Stomach smooth muscle (tissue), 2 donors: ENCODE measurements around the gene HSD17B2.
A peak's percentile ranks its signal among the peaks of the same experiment; 100 is the strongest.
"Not testable (repeated sequence)": the region's sequence is repeated elsewhere in the genome, so short reads cannot be mapped to it uniquely, and the experiment has no call there.

Source experiments
- H3K27ac ChIP-seq: one replicate; pipeline ENCODE4 v1.7.0; 2013; ENCODE audit warnings: mild to moderate bottlenecking, low read length, inconsistent platforms
- H3K27me3 ChIP-seq, 2 donors: one replicate each; pipeline ENCODE4 v1.7.0; 2013; ENCODE audit warnings: low read length in 2 of 2; ENCODE audit not compliant: insufficient read depth in 2 of 2, control insufficient read depth in 1 of 2
- H3K36me3 ChIP-seq, 2 donors: one replicate each; pipeline ENCODE4 v1.7.0; 2013; ENCODE audit warnings: low read length in 2 of 2; ENCODE audit not compliant: control insufficient read depth in 2 of 2, insufficient read depth in 2 of 2
- H3K4me1 ChIP-seq: one replicate; pipeline ENCODE4 v1.7.0; 2013; ENCODE audit warnings: low read length; ENCODE audit not compliant: control insufficient read depth, insufficient read depth
- H3K4me3 ChIP-seq, 2 donors: one replicate each; pipeline ENCODE4 v1.7.0; 2013; ENCODE audit warnings: low read length in 2 of 2
- H3K9ac ChIP-seq, 2 donors: one replicate each; pipeline ENCODE4 v1.7.0; 2013; ENCODE audit warnings: low read length in 2 of 2, mild to moderate bottlenecking in 1 of 2
- H3K9me3 ChIP-seq, 2 donors: one replicate each; pipeline ENCODE4 v1.7.0; 2013; ENCODE audit warnings: low read length in 2 of 2; ENCODE audit not compliant: control insufficient read depth in 2 of 2
- donor health status: healthy.
- donor health status: Pancreatic carcinoma.

Gene HSD17B2

GRCh38 chr16:82005027-82005830, 29.8 kb upstream of the HSD17B2 start:
- H3K4me3 ChIP-seq: no peak overlapping the region
- H3K9ac ChIP-seq: no peak overlapping the region
- H3K27me3 ChIP-seq: no peaks in the 10 kb centered on the region
- H3K4me1 ChIP-seq: no peaks in the 10 kb centered on the region
- H3K9me3 ChIP-seq: no peaks in the 10 kb centered on the region
- H3K36me3 ChIP-seq: no peaks in the 10 kb centered on the region
- no peak overlapping the region for H3K27ac ChIP-seq

GRCh38 chr16:82006036-82006435, 29.0 kb upstream of the HSD17B2 start:
- no peak overlapping the region for H3K27ac ChIP-seq
- no peak overlapping the region for H3K9ac ChIP-seq
- H3K4me1 ChIP-seq: no peaks in the 10 kb centered on the region
- no peaks in the 10 kb centered on the region for H3K9me3 ChIP-seq
- no peaks in the 10 kb centered on the region for H3K27me3 ChIP-seq
- H3K4me3 ChIP-seq: no peak overlapping the region
- no peaks in the 10 kb centered on the region for H3K36me3 ChIP-seq

DNA sequence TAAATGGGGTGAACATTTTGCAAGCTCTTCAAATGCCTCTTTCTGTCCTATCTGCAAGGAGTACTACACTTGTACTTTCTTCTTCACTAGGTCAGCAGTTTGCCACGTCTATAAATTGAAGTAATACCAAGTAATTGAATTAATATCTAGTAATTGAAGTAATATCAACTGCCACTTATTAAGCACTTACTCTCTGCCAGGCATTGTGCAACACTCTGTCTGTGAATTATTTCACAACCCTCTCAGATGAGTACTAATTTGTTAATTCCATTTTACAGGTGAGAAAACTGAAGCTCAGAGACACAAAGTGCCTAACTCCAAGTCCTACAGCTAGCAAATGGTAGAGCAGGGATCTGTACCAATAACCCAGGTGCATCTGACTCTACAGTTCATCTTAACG, 27.9 kb upstream of the HSD17B2 start:
- H3K4me3 ChIP-seq: no peak overlapping the region
- no peaks in the 10 kb centered on the region for H3K4me1 ChIP-seq
- no peaks in the 10 kb centered on the region for H3K9me3 ChIP-seq
- H3K27me3 ChIP-seq: peaks cover 0 to 2% of the 10 kb centered on the region in 2 donors
- H3K36me3 ChIP-seq: no peaks in the 10 kb centered on the region
- H3K27ac ChIP-seq: no peak overlapping the region
- no peak overlapping the region for H3K9ac ChIP-seq

DNA sequence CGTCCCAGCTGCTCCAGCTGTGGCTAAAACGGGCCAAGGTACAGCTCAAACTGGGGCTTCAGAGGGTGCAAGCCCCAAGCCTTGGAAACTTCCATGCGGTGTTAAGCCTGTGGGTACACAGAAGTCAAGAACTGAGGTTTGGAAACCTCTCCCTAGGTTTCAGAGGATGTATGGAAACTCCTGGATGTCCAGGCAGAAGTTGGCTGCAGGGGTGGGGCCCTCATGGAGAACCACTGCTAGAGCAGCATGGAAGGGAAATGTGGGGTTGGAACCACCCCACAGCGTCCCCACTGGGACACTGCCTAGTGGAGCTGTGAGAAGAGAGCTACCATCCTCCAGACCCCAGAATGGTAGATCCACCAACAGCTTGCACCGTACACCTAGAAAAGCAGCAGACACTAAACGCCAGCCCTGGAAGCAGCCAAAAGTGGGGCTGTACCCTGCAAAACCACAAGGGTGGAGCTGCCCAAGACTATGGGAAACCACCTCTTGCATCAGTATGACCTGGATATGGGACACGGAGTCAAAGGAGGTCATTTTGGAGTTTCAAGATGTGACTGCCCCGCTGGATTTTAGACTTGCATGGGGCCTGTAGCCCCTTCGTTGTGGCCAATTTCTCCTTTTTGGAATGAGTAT, 26.0 kb upstream of the HSD17B2 start:
- no peaks in the 10 kb centered on the region for H3K4me1 ChIP-seq
- no peak overlapping the region for H3K4me3 ChIP-seq
- H3K9me3 ChIP-seq: peaks cover 0 to 2% of the 10 kb centered on the region in 2 donors
- peaks cover 0 to 4% of the 10 kb centered on the region in 2 donors for H3K27me3 ChIP-seq
- no peak overlapping the region for H3K27ac ChIP-seq
- H3K36me3 ChIP-seq: no peaks in the 10 kb centered on the region
- H3K9ac ChIP-seq: no peak overlapping the region

- H3K4me1 ChIP-seq, H3K9me3 ChIP-seq, H3K36me3 ChIP-seq, H3K27me3 ChIP-seq, H3K4me3 ChIP-seq, H3K9ac ChIP-seq, H3K27ac ChIP-seq: not testable (repeated sequence)
These were observed 25.3 kb upstream of the HSD17B2 start for GRCh38 chr16:82009789-82010188.

DNA sequence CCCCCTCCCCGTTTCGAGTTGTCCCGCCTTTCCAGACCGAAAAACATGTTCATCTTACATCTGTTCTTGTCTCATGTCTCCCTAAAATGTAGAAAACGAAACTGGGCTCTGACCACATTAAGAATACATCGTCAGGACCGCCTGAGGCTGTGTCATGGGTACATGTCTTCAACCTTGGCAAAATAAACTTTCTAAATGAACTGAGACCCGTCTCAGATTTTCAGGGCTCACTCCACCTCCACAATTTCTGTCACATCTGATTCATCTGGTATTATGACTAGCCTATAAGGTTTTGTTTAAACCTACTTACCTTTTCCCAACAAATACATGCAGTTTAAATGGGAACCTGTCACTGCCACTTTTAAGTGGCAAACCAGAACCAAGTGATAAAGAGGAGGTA, 24.4 kb upstream of the HSD17B2 start:
- Histone ChIP-seq H3K36me3 (no peaks in the 10 kb centered on the region), H3K4me1 (no peaks in the 10 kb centered on the region), H3K9ac (peak overlapping the region; percentile 30 to 56), H3K9me3 (peaks cover 0 to 8% of the 10 kb centered on the region in 2 donors), H3K27me3 (peaks cover 0 to 4% of the 10 kb centered on the region in 2 donors), H3K27ac (no peak overlapping the region), H3K4me3 (peak overlapping the region; percentile 79 to 89)

DNA sequence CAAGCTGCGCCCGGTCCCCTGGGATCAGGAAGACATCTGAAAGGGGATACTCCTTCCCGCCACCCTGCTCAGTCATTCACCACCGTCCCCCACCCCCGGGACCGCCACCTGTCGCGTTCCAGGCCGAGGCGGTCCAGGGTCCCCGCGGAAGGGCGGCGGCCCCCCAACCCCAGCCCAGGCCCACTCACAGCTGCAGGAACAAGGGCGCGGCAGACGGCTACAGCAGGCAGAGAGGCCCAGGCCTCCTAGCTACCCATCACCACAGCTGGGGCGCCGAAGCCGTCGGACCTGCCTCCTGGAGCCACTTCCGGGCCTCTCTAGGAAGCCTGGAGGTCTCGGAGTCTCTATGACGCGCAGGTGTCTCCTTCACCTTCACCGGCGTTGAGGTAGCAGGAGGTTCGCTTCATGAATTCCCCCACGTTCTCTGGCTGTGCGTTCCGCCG, 23.8 kb upstream of the HSD17B2 start, which contains the start of gene SDR42E1:
SDR42E1 (minus strand) TSS at position 272 of the 443 bp plus-strand sequence. CDS start 10,612 bp downstream, outside the sequence.
- Histone ChIP-seq H3K9ac (peak within 1 kb of the TSS; percentile 51 to 56), H3K27ac (no peak within 1 kb of the TSS), H3K4me1 (no peaks in the 10 kb centered on the region), H3K4me3 (peak within 1 kb of the TSS; percentile 79 to 89), H3K9me3 (peaks cover 0 to 8% of the 10 kb centered on the region in 2 donors), H3K27me3 (peaks cover 0 to 4% of the 10 kb centered on the region in 2 donors), H3K36me3 (no peaks in the 10 kb centered on the region)

GRCh38 chr16:82013139-82013538, 21.9 kb upstream of the HSD17B2 start:
- no peaks in the 10 kb centered on the region for H3K4me1 ChIP-seq

DNA sequence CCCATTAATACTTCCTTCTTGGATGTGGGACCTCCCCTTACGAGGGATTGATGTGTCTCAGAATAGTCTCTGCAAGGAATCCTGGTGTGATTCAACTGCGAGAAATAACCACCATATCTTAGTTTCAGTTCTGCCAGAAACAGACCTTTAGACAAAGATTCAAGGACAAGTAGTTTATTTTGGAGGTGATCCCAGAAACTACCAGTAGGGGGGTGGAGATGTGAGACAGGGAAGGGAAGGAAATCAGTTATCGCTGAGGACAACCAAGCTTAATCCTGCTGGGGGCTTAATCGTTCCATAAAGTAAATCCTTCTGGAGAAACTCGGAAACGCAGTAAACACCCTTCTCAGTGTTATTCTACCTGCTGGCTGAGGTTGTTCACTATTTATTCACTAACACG, 18.8 kb upstream of the HSD17B2 start:
- Histone ChIP-seq H3K36me3 (no peaks in the 10 kb centered on the region), H3K9ac (no peak overlapping the region), H3K27ac (no peak overlapping the region), H3K27me3 (peaks cover 0 to 7% of the 10 kb centered on the region in 2 donors), H3K9me3 (peaks cover 0 to 8% of the 10 kb centered on the region in 2 donors), H3K4me3 (no peak overlapping the region), H3K4me1 (no peaks in the 10 kb centered on the region)

More at GRCh38 chr16:82013139-82013538, 21.9 kb upstream of the HSD17B2 start:
- H3K4me3 ChIP-seq: no peak overlapping the region
- peaks cover 0 to 4% of the 10 kb centered on the region in 2 donors for H3K27me3 ChIP-seq
- H3K36me3 ChIP-seq: no peaks in the 10 kb centered on the region
- no peak overlapping the region for H3K27ac ChIP-seq
- H3K9me3 ChIP-seq: peaks cover 0 to 8% of the 10 kb centered on the region in 2 donors
- no peak overlapping the region for H3K9ac ChIP-seq

GRCh38 chr16:82016964-82017363, 18.1 kb upstream of the HSD17B2 start:
- Histone ChIP-seq H3K27ac (no peak overlapping the region), H3K4me1 (no peaks in the 10 kb centered on the region), H3K4me3 (no peak overlapping the region), H3K27me3 (peaks cover 0 to 7% of the 10 kb centered on the region in 2 donors), H3K9me3 (peaks cover 0 to 8% of the 10 kb centered on the region in 2 donors), H3K36me3 (no peaks in the 10 kb centered on the region), H3K9ac (no peak overlapping the region)
